Spleen (tissue), 7 donors: ENCODE data around the gene PUM2.

ENCODE experiments used
- CTCF ChIP-seq, 11 experiments: fragments of 200-600 bp in 7 of 11; fragments of 450-650 bp in 4 of 11; sonication (generic) in 4 of 11; IDR thresholded peaks in 8 of 11; conservative IDR thresholded peaks in 3 of 11; 1 replicate in 7 of 11; 2 replicates in 4 of 11; pipeline versions ENCODE4 v1.4.0 to v1.8.0; 2016 to 2021; ENCODE audit warnings: antibody characterized with exemption in 11 of 11, inconsistent platforms in 4 of 11, mild to moderate bottlenecking in 1 of 11
- POLR2A ChIP-seq, 3 donors: fragments of 450-650 bp; IDR thresholded peaks; one replicate each; pipeline ENCODE4 v1.5.1; 2017; ENCODE audit warnings: antibody characterized with exemption in 3 of 3, mild to moderate bottlenecking in 1 of 3
- POLR2AphosphoS5 ChIP-seq, 3 donors: sonication (generic); formaldehyde crosslinking; IDR thresholded peaks; one replicate each; pipeline ENCODE4 v1.5.1; 2017; ENCODE audit warnings: antibody characterized with exemption in 3 of 3
- donor health status: DM: no; HTN: no; CAD: no; lungs with moderate emphysema.
- donor health status: DM: no; HTN: no; CAD: no.
- donor health status: DM: no; HTN: no; CAD: no.

- TF ChIP-seq CTCF (IDR thresholded peaks at IDR 0.05 in 8 of 11, conservative IDR thresholded peaks at IDR 0.05 in 3 of 11), result no peak
- no peak for TF ChIP-seq POLR2AphosphoS5 (IDR thresholded peaks at IDR 0.05)
- TF ChIP-seq POLR2A (IDR thresholded peaks at IDR 0.05), result no peak
These were observed 1.6 kb upstream of the PUM2 start for GRCh38 chr2:20352230-20352578.
